Measurements from ENCODE around the gene SEC62. TPM values are rescaled to one million over a fixed set of nuclear protein-coding genes. Genes with fewer than 3 reads are reported as not detected.

Gene SEC62
- polyA plus RNA-seq, 3 donors, result 15.6 to 117 (median 95.2) TPM

DNA sequence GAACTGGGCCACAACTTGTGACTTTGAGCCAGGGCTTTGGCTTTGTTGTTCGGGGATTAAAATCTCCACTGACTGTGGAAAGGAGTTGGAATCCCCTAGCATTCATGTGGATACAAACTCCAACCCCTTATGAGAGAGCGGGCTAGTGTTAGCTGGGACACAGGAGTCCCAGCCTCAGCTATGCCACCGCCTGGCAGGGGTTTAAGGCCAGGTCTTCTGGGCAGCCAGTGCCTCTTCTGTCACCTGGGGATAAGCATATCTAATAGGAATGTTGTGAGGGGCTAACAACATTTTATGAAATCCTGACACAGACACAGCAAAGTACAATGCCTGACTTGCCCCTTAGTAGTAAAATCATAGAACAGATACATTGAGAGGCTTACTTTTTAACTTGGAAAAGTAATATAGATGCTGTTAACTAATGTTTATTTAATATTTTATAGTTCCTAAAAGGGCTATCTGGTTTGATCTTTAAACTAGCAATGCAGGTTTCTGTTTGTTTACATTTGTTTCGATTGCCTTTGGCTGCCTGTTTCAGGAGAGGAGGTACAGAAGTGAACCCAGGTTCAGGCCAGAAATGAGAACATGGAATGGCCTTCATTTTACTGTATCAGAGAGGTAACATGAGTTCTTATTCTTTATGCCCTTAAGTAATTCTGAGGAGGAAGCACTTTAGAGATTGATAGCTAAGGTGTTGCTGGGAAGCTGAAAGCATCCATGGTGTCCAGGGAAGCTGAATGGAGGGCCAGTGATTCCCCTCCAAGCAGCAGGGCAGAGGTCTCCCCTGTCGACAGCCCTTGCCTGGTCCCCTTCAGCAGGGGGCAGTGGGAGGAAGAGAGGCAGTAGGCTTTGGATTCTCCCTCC lies 79.9 kb downstream of the SEC62 start:
- Mint-ChIP-seq H3K9me3 (no peaks in the 10 kb centered on the region), H3K4me1 (peaks cover 34% of the 10 kb centered on the region), H3K4me3 (no peak overlapping the region), H3K27ac (peak overlapping the region in 4 of 7 donors; percentile 17 to 93 (median 68)), H3K36me3 (peaks cover 8 to 14% of the 10 kb centered on the region in 2 donors), H3K27me3 (ENCODE audit: low read depth in 3 of 3) (peaks cover 0 to 3% (median 0%) of the 10 kb centered on the region in 3 donors)
- Histone ChIP-seq H3K36me3 (replicated peaks in 1 of 2; ENCODE audit: control insufficient read depth in 1 of 2, insufficient read depth in 2 of 2, low read length in 2 of 2) (no peaks in the 10 kb centered on the region), H3K27me3 (ENCODE audit: control insufficient read depth in 2 of 2, insufficient read depth in 2 of 2, low read length in 2 of 2) (no peaks in the 10 kb centered on the region), H3K9ac (ENCODE audit: insufficient read depth, low read length, poor library complexity, severe bottlenecking) (no peak overlapping the region), H3K4me2 (replicated peaks; ENCODE audit: extremely low read depth, low read length, poor library complexity, severe bottlenecking) (no peak overlapping the region), H3K27ac (ENCODE audit: low read depth in 1 of 2, low read length in 2 of 2) (peak overlapping the region; percentile 60 to 95), H4K20me1 (ENCODE audit: insufficient read depth, low read length) (no peaks in the 10 kb centered on the region), H3K79me2 (ENCODE audit: insufficient read depth, low read length) (peaks cover 57% of the 10 kb centered on the region), H2AFZ (ENCODE audit: insufficient read depth, low read depth, low read length, poor library complexity, severe bottlenecking) (no peak overlapping the region), H3K9me3 (replicated peaks in 1 of 2; ENCODE audit: control insufficient read depth in 1 of 2, insufficient read depth in 1 of 2, low read length in 2 of 2) (no peaks in the 10 kb centered on the region), H3K4me3 (replicated peaks in 1 of 3; ENCODE audit: low read depth in 2 of 3, low read length in 3 of 3) (no peak overlapping the region), H3K4me1 (ENCODE audit: control insufficient read depth in 1 of 2, insufficient read depth in 2 of 2, low read length in 2 of 2) (peaks cover 26% of the 10 kb centered on the region in 2 donors)
- TF ChIP-seq, protein P1, sequence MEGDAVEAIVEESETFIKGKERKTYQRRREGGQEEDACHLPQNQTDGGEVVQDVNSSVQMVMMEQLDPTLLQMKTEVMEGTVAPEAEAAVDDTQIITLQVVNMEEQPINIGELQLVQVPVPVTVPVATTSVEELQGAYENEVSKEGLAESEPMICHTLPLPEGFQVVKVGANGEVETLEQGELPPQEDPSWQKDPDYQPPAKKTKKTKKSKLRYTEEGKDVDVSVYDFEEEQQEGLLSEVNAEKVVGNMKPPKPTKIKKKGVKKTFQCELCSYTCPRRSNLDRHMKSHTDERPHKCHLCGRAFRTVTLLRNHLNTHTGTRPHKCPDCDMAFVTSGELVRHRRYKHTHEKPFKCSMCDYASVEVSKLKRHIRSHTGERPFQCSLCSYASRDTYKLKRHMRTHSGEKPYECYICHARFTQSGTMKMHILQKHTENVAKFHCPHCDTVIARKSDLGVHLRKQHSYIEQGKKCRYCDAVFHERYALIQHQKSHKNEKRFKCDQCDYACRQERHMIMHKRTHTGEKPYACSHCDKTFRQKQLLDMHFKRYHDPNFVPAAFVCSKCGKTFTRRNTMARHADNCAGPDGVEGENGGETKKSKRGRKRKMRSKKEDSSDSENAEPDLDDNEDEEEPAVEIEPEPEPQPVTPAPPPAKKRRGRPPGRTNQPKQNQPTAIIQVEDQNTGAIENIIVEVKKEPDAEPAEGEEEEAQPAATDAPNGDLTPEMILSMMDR (IDR thresholded peaks at IDR 0.05), result no peak
- no peak for DNase-seq
- 100% methylated on average over 1 of the region's 5 CpGs for WGBS (ENCODE audit: insufficient coverage)
- intact Hi-C loops (cut with micrococcal nuclease), result loop anchor here in 1 of 2 donors (10.0 kb wide), 2 partner anchors 52 to 182 kb away; partner anchors contain the start of gene LRRC31

DNA sequence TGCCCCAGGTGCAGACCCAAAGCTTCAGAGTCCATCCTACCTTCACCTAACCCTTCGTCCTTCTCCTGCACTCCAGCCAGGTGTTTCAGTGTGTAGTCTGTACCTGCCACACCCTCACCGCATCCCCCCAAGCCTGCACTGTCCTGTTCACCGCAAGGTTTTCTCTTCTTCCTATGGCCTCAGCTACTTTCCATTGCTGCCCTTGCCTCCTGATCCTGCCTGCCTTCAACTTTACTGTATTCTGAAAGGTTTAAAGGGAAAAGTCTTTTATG lies 80.5 kb downstream of the SEC62 start:
- intact Hi-C loops (cut with micrococcal nuclease), result loop anchor here in 1 of 2 donors (10.0 kb wide), 2 partner anchors 52 to 182 kb away; partner anchors contain the start of gene LRRC31
- no peak overlapping the region for H3K4me2 ChIP-seq (replicated peaks; ENCODE audit: extremely low read depth, low read length, poor library complexity, severe bottlenecking)
- WGBS (ENCODE audit: insufficient coverage), result 100% methylated on average over 1 of the region's 3 CpGs

More for the DNA sequence above, 80.5 kb downstream of the SEC62 start:
- Histone ChIP-seq H3K27ac (ENCODE audit: low read depth in 1 of 2, low read length in 2 of 2) (no peak overlapping the region), H3K9ac (ENCODE audit: insufficient read depth, low read length, poor library complexity, severe bottlenecking) (no peak overlapping the region), H3K4me3 (replicated peaks in 1 of 3; ENCODE audit: low read depth in 2 of 3, low read length in 3 of 3) (no peak overlapping the region), H3K4me1 (ENCODE audit: control insufficient read depth in 1 of 2, insufficient read depth in 2 of 2, low read length in 2 of 2) (peaks cover 26% of the 10 kb centered on the region in 2 donors), H3K36me3 (replicated peaks in 1 of 2; ENCODE audit: control insufficient read depth in 1 of 2, insufficient read depth in 2 of 2, low read length in 2 of 2) (no peaks in the 10 kb centered on the region), H3K79me2 (ENCODE audit: insufficient read depth, low read length) (peaks cover 60% of the 10 kb centered on the region), H2AFZ (ENCODE audit: insufficient read depth, low read depth, low read length, poor library complexity, severe bottlenecking) (no peak overlapping the region), H3K9me3 (replicated peaks in 1 of 2; ENCODE audit: control insufficient read depth in 1 of 2, insufficient read depth in 1 of 2, low read length in 2 of 2) (no peaks in the 10 kb centered on the region), H4K20me1 (ENCODE audit: insufficient read depth, low read length) (no peaks in the 10 kb centered on the region), H3K27me3 (ENCODE audit: control insufficient read depth in 2 of 2, insufficient read depth in 2 of 2, low read length in 2 of 2) (no peaks in the 10 kb centered on the region)
- peaks cover 0 to 3% (median 0%) of the 10 kb centered on the region in 3 donors for H3K27me3 Mint-ChIP-seq (ENCODE audit: low read depth in 3 of 3)
- H3K9me3 Mint-ChIP-seq, result no peaks in the 10 kb centered on the region
- peaks cover 34% of the 10 kb centered on the region for H3K4me1 Mint-ChIP-seq
- peak overlapping the region in 2 of 7 donors; percentile 17 to 29 for H3K27ac Mint-ChIP-seq
- no peak for DNase-seq
- H3K4me3 Mint-ChIP-seq, result no peak overlapping the region
- TF ChIP-seq, protein P1 (IDR thresholded peaks at IDR 0.05), result no peak
- peaks cover 8 to 14% of the 10 kb centered on the region in 2 donors for H3K36me3 Mint-ChIP-seq

Other genes starting within 250 kb of the SEC62 start
- gene TERC, start 201.7 kb upstream of the SEC62 start, polyA plus RNA-seq, result under 1 TPM in 2 of 3 donors, not detected in 1; 0.33 to 0.76 TPM
- under 1 TPM in 2 of 3 donors, not detected in 1; 0.03 to 0.08 TPM for gene ACTRT3, start 197.2 kb upstream of the SEC62 start, polyA plus RNA-seq
- 1 to 10 TPM; 6.3 to 9.0 (median 8.7) TPM for gene MYNN, start 193.4 kb upstream of the SEC62 start, polyA plus RNA-seq
- gene LRRIQ4, start 153.9 kb upstream of the SEC62 start, polyA plus RNA-seq, result not detected
- gene LRRC34, start 153.9 kb upstream of the SEC62 start, polyA plus RNA-seq, result under 1 TPM; 0.25 to 0.61 (median 0.43) TPM
- not detected for gene LRRC31, start 96.9 kb upstream of the SEC62 start, polyA plus RNA-seq
- gene SAMD7, start 55.2 kb upstream of the SEC62 start, polyA plus RNA-seq, result not detected
- 10 to 100 TPM; 10.0 to 19.7 (median 11.5) TPM for gene GPR160, start 71.2 kb downstream of the SEC62 start, polyA plus RNA-seq
- 10 to 100 TPM in 2 of 3 donors, 1 to 10 TPM in 1; 7.5 to 26.1 (median 12.6) TPM for gene PHC3, start 214.9 kb downstream of the SEC62 start, polyA plus RNA-seq

Measured in CD14-positive monocyte (primary cell).